MM.1S (cell line): ENCODE measurements around the gene ANKRD10.
"Not testable (repeated sequence)": the region's sequence is repeated elsewhere in the genome, so short reads cannot be mapped to it uniquely, and the experiment has no call there.

Experiments
- DNase-seq: peaks from one replicate; pipeline ENCODE4 v3.0.0-alpha.2; 2015
- H2AFZ ChIP-seq: fragments of 300-600 bp; sonication (generic); 2 replicates; pipeline ENCODE4 v1.6.0; 2016; ENCODE audit warnings: antibody characterized with exemption, low read length
- H3F3A ChIP-seq: fragments of 300-600 bp; sonication (generic); 2 replicates; pipeline ENCODE4 v1.6.1; 2016; ENCODE audit warnings: mild to moderate bottlenecking, antibody characterized with exemption, low read length, moderate library complexity, mixed read lengths; ENCODE audit not compliant: insufficient read depth
- H3K27ac ChIP-seq: fragments of 300-600 bp; sonication (generic); 2 replicates; pipeline ENCODE4 v1.5.1; 2016; ENCODE audit warnings: mild to moderate bottlenecking, low read length
- H3K27me3 ChIP-seq: fragments of 300-600 bp; sonication (generic); replicated peaks from 2 replicates; pipeline ENCODE4 v1.6.0; 2016; ENCODE audit warnings: low read length; ENCODE audit not compliant: insufficient read depth
- H3K36me3 ChIP-seq: fragments of 300-600 bp; sonication (generic); replicated peaks from 2 replicates; pipeline ENCODE4 v1.6.1; 2016; ENCODE audit warnings: mild to moderate bottlenecking, low read length, mixed read lengths; ENCODE audit not compliant: insufficient read depth
- H3K4me1 ChIP-seq: fragments of 300-600 bp; sonication (generic); 2 replicates; pipeline ENCODE4 v1.6.1; 2016; ENCODE audit warnings: low read length, mixed read lengths
- H3K4me2 ChIP-seq: fragments of 300-600 bp; sonication (generic); 2 replicates; pipeline ENCODE4 v1.6.0; 2016; ENCODE audit warnings: low read depth, low read length
- H3K4me3 ChIP-seq: fragments of 300-600 bp; sonication (generic); 2 replicates; pipeline ENCODE4 v1.5.1; 2016; ENCODE audit warnings: low read length, mixed read lengths
- H3K79me2 ChIP-seq: fragments of 300-600 bp; sonication (generic); 2 replicates; pipeline ENCODE4 v1.6.1; 2016; ENCODE audit warnings: mixed run types, low read length, mixed read lengths
- H3K9ac ChIP-seq: fragments of 300-600 bp; sonication (generic); 2 replicates; pipeline ENCODE4 v1.6.1; 2016; ENCODE audit warnings: low read length, mixed read lengths
- H3K9me2 ChIP-seq: fragments of 300-600 bp; sonication (generic); replicated peaks from 2 replicates; pipeline ENCODE4 v1.6.1; 2016; ENCODE audit warnings: mild to moderate bottlenecking, low read length, mixed read lengths; ENCODE audit not compliant: insufficient read depth
- H3K9me3 ChIP-seq: fragments of 300-600 bp; sonication (generic); replicated peaks from 2 replicates; pipeline ENCODE4 v1.6.1; 2016; ENCODE audit warnings: mild to moderate bottlenecking, low read length, mixed read lengths; ENCODE audit not compliant: insufficient read depth
- H4K20me1 ChIP-seq: fragments of 300-600 bp; sonication (generic); 2 replicates; pipeline ENCODE4 v1.6.1; 2016; ENCODE audit warnings: mild to moderate bottlenecking, low read length, moderate library complexity, mixed read lengths; ENCODE audit not compliant: insufficient read depth
- EZH2 ChIP-seq: fragments of 300-600 bp; sonication (generic); optimal IDR thresholded peaks from 2 replicates; pipeline ENCODE3; 2017; ENCODE audit warnings: low read depth, mild to moderate bottlenecking, antibody characterized with exemption, low read length, mixed read lengths
- EZH2phosphoT487 ChIP-seq: fragments of 300-600 bp; sonication (generic); IDR thresholded peaks from 2 replicates; pipeline ENCODE4 v1.6.1; 2018; ENCODE audit warnings: antibody characterized with exemption, low read length
- TF ChIP-seq, protein P1 (sequence below): fragments of 300-600 bp; sonication (generic); IDR thresholded peaks from 2 replicates; pipeline ENCODE4 v1.5.1; 2016; ENCODE audit warnings: antibody characterized with exemption, low read length, mixed read lengths

Gene ANKRD10

GRCh38 chr13:110953833-110954532, 39.1 kb upstream of the ANKRD10 start:
- no peaks in the 10 kb centered on the region for H3K9me2 ChIP-seq
- H3K27me3 ChIP-seq, result no peaks in the 10 kb centered on the region
- no peaks in the 10 kb centered on the region for H3K36me3 ChIP-seq
- H3F3A ChIP-seq, result no peaks in the 10 kb centered on the region
- no peak overlapping the region for H3K27ac ChIP-seq
- TF ChIP-seq, protein P1, sequence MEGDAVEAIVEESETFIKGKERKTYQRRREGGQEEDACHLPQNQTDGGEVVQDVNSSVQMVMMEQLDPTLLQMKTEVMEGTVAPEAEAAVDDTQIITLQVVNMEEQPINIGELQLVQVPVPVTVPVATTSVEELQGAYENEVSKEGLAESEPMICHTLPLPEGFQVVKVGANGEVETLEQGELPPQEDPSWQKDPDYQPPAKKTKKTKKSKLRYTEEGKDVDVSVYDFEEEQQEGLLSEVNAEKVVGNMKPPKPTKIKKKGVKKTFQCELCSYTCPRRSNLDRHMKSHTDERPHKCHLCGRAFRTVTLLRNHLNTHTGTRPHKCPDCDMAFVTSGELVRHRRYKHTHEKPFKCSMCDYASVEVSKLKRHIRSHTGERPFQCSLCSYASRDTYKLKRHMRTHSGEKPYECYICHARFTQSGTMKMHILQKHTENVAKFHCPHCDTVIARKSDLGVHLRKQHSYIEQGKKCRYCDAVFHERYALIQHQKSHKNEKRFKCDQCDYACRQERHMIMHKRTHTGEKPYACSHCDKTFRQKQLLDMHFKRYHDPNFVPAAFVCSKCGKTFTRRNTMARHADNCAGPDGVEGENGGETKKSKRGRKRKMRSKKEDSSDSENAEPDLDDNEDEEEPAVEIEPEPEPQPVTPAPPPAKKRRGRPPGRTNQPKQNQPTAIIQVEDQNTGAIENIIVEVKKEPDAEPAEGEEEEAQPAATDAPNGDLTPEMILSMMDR, result no peak
- TF ChIP-seq EZH2phosphoT487 (no peak), EZH2 (no peak)
- H3K4me2 ChIP-seq, result no peak overlapping the region
- H3K4me1 ChIP-seq, result no peaks in the 10 kb centered on the region
- H3K79me2 ChIP-seq, result no peaks in the 10 kb centered on the region
- H3K4me3 ChIP-seq, result no peak overlapping the region
- no peaks in the 10 kb centered on the region for H3K9me3 ChIP-seq
- H3K9ac ChIP-seq, result no peak overlapping the region
- no peak for DNase-seq
- H4K20me1 ChIP-seq, result no peaks in the 10 kb centered on the region
- H2AFZ ChIP-seq, result no peak overlapping the region

GRCh38 chr13:110953416-110953815, 38.5 kb upstream of the ANKRD10 start:
- no peaks in the 10 kb centered on the region for H3K79me2 ChIP-seq
- H3K9me3 ChIP-seq, result no peaks in the 10 kb centered on the region
- H2AFZ ChIP-seq, result no peak overlapping the region
- no peaks in the 10 kb centered on the region for H4K20me1 ChIP-seq
- DNase-seq, result no peak
- H3K4me1 ChIP-seq, result no peaks in the 10 kb centered on the region
- no peaks in the 10 kb centered on the region for H3K27me3 ChIP-seq
- TF ChIP-seq EZH2 (no peak), EZH2phosphoT487 (no peak)
- TF ChIP-seq, protein P1, result no peak
- no peak overlapping the region for H3K9ac ChIP-seq
- H3K4me2 ChIP-seq, result no peak overlapping the region
- no peak overlapping the region for H3K4me3 ChIP-seq
- no peak overlapping the region for H3K27ac ChIP-seq
- no peaks in the 10 kb centered on the region for H3K9me2 ChIP-seq
- no peaks in the 10 kb centered on the region for H3F3A ChIP-seq
- H3K36me3 ChIP-seq, result no peaks in the 10 kb centered on the region

- not testable (repeated sequence) for H3K36me3 ChIP-seq, H3K4me1 ChIP-seq, H3K27ac ChIP-seq, H3K9ac ChIP-seq, H2AFZ ChIP-seq, H3K9me2 ChIP-seq, H3K4me2 ChIP-seq, H3K27me3 ChIP-seq, H3K4me3 ChIP-seq, H3K79me2 ChIP-seq, H3F3A ChIP-seq, H3K9me3 ChIP-seq, DNase-seq, H4K20me1 ChIP-seq
These were observed 37.3 kb upstream of the ANKRD10 start for GRCh38 chr13:110952135-110952534.

DNA sequence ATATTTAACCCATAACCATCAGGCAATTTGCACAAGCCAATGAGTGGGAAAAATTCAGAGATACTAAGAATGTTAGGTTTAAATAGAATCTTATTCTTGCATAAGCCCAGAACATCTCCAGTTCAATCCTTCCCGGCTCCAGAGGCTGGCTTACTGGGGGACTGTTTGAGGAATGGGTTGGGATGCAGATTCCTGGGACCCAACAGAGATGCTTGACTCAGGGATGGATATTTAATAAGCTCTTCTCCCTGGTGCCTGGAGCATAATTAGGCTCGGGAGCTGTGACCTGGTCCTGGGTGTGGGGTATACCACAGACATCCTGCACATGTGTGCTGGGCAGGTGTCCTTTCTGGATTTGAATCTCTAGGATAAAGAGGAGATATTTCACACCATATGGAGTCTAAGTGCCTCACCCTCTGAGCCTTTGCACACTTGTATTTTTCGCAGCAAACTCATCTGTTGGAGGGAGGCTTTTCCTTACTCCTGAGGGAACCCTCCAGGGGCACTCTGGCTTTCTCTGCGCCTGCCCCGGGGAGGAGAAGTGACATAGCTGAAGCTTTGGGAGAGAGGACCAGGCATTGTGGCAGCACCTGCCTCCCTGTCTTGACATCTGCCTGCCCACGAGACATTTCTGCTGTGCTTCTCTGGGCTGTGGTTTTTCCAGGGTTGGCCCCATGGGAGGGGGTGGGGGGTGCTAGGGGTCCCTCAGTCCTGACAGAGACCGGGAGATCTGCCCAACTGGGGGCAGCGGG, 36.1 kb upstream of the ANKRD10 start:
- Histone ChIP-seq H3K9me3 (no peaks in the 10 kb centered on the region), H3K4me2 (no peak overlapping the region), H3K4me1 (no peaks in the 10 kb centered on the region), H4K20me1 (no peaks in the 10 kb centered on the region), H3K9ac (no peak overlapping the region), H3K4me3 (no peak overlapping the region), H3K9me2 (no peaks in the 10 kb centered on the region), H3K27ac (no peak overlapping the region), H3K27me3 (no peaks in the 10 kb centered on the region), H3K79me2 (no peaks in the 10 kb centered on the region), H2AFZ (no peak overlapping the region), H3F3A (no peaks in the 10 kb centered on the region), H3K36me3 (no peaks in the 10 kb centered on the region)
- DNase-seq, result no peak
- no peak for TF ChIP-seq EZH2phosphoT487
- TF ChIP-seq EZH2, result no peak
- TF ChIP-seq, protein P1, result no peak
